Osteoblast (primary cell): ENCODE measurements around the gene CSF2. TPM values are rescaled to one million over a fixed set of nuclear protein-coding genes. Genes with fewer than 3 reads are reported as not detected.

ENCODE experiments used
- DNase-seq: peaks from one replicate; pipeline ENCODE4 v3.0.0; 2011; ENCODE audit warnings: low spot score, mixed read lengths; ENCODE audit not compliant: insufficient read length; ENCODE audit errors: missing footprints
- H2AFZ ChIP-seq: 2 replicates; pipeline ENCODE4 v1.6.0; 2011; ENCODE audit warnings: mild to moderate bottlenecking, low read length
- H3K27ac ChIP-seq: 2 replicates; pipeline ENCODE4 v1.5.1; 2011; ENCODE audit warnings: mild to moderate bottlenecking, low read depth, low read length, moderate library complexity
- H3K27me3 ChIP-seq: 2 replicates; pipeline ENCODE4 v1.6.0; 2012; ENCODE audit warnings: mild to moderate bottlenecking, control low read depth, inconsistent platforms, low read length, moderate library complexity; ENCODE audit not compliant: insufficient read depth
- H3K36me3 ChIP-seq: 2 replicates; pipeline ENCODE4 v1.5.1; 2011; ENCODE audit warnings: mild to moderate bottlenecking, low read length, control low read depth, moderate library complexity; ENCODE audit not compliant: insufficient read depth
- H3K4me1 ChIP-seq: 2 replicates; pipeline ENCODE4 v1.5.1; 2011; ENCODE audit warnings: mild to moderate bottlenecking, low read length, control low read depth, moderate library complexity; ENCODE audit not compliant: insufficient read depth
- H3K4me2 ChIP-seq: 2 replicates; pipeline ENCODE4 v1.6.0; 2011; ENCODE audit warnings: mild to moderate bottlenecking, low read length; ENCODE audit not compliant: insufficient read depth
- H3K4me3 ChIP-seq: fragments of 200-600 bp; sonication (generic); 3 replicates; pipeline ENCODE4 v1.5.1; 2012; ENCODE audit warnings: mild to moderate bottlenecking, low read length, inconsistent platforms; ENCODE audit not compliant: insufficient read depth
- H3K79me2 ChIP-seq: 2 replicates; pipeline ENCODE4 v1.6.0; 2012; ENCODE audit warnings: mild to moderate bottlenecking, low read length, control low read depth, inconsistent platforms; ENCODE audit not compliant: insufficient read depth
- H3K9me3 ChIP-seq: 2 replicates; pipeline ENCODE4 v1.5.1; 2011; ENCODE audit warnings: low read depth, low read length, control low read depth
- H4K20me1 ChIP-seq: 2 replicates; pipeline ENCODE4 v1.6.0; 2012; ENCODE audit warnings: mild to moderate bottlenecking, low read length, control low read depth; ENCODE audit not compliant: insufficient read depth
- CTCF ChIP-seq: IDR thresholded peaks from 2 replicates; pipeline ENCODE4 v1.5.1; 2011; ENCODE audit warnings: mild to moderate bottlenecking, low read depth, low read length, moderate library complexity; ENCODE audit errors: extremely low read depth
- total RNA-seq: library from RNA; depleted of rRNA; stranded (reverse); fragments of >200 nt; gene quantifications from 2 replicates; pipeline ENCODE4 v1.2.3, GENCODE V29; 2012

CSF2 gene
- total RNA-seq, 1 donor = not detected

GRCh38 chr5:132063090-132063911 is 10.3 kb upstream of the CSF2 start:
- Histone ChIP-seq H2AFZ (peak overlapping the region; percentile 46), H3K27me3 (peaks cover 2% of the 10 kb centered on the region), H3K36me3 (no peaks in the 10 kb centered on the region), H4K20me1 (peaks cover 3% of the 10 kb centered on the region), H3K79me2 (no peaks in the 10 kb centered on the region), H3K4me3 (no peak overlapping the region), H3K9me3 (no peaks in the 10 kb centered on the region), H3K27ac (no peak overlapping the region), H3K4me2 (no peak overlapping the region), H3K4me1 (no peaks in the 10 kb centered on the region)
- peak; percentile 98 for TF ChIP-seq CTCF
- peak; percentile 97 for DNase-seq

- H3K4me3 ChIP-seq = no peak overlapping the region
Measured at GRCh38 chr5:132064140-132064539, 9.4 kb upstream of the CSF2 start.

DNA sequence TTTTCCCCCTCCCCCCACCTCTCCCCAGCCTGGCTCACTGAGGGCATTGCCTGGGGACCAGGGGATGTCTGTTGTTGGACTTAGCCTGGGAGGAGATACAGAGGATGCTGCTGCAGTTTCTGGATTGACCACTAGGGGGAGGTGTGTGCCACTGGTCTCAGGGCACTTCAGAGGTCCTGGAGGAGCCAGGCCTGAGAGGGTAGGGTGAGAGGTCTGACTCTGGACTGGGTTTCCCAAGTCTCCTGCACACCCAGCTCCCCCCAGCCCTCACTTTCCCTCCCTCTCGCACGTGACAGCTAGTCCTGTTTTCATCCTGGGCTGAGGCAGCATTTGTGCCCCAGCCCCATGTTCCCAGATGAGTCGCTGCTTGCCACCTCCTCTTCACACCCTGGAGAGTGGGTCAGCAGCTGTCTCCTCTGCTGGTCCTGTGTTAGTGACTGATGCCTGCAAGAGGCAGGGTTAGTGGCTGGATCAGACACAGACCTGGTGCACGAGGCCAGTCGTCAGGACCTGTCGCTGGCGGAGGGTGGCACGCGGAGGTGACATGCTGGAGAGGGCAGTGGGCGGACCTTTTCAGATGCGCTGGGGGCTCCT is 8.8 kb upstream of the CSF2 start:
- Histone ChIP-seq H3K36me3 (no peaks in the 10 kb centered on the region), H3K9me3 (no peaks in the 10 kb centered on the region), H3K27me3 (no peaks in the 10 kb centered on the region), H3K27ac (no peak overlapping the region), H2AFZ (no peak overlapping the region), H3K4me2 (no peak overlapping the region), H3K4me3 (no peak overlapping the region), H4K20me1 (peaks cover 3% of the 10 kb centered on the region), H3K79me2 (no peaks in the 10 kb centered on the region), H3K4me1 (no peaks in the 10 kb centered on the region)
- DNase-seq = peak; percentile 97
- peak; percentile 97 for TF ChIP-seq CTCF

More at GRCh38 chr5:132064140-132064539, 9.4 kb upstream of the CSF2 start:
- Histone ChIP-seq H2AFZ (no peak overlapping the region), H3K79me2 (no peaks in the 10 kb centered on the region), H3K36me3 (no peaks in the 10 kb centered on the region), H3K27ac (no peak overlapping the region), H3K4me2 (no peak overlapping the region), H3K27me3 (no peaks in the 10 kb centered on the region), H4K20me1 (peaks cover 3% of the 10 kb centered on the region), H3K4me1 (no peaks in the 10 kb centered on the region), H3K9me3 (no peaks in the 10 kb centered on the region)
- peak; percentile 44 for DNase-seq
- no peak for TF ChIP-seq CTCF

GRCh38 chr5:132065351-132065937 is 8.1 kb upstream of the CSF2 start:
- H3K27me3 ChIP-seq = no peaks in the 10 kb centered on the region
- H4K20me1 ChIP-seq = peaks cover 3% of the 10 kb centered on the region
- peaks cover 1% of the 10 kb centered on the region for H3K4me1 ChIP-seq
- H3K4me2 ChIP-seq = no peak overlapping the region
- no peaks in the 10 kb centered on the region for H3K79me2 ChIP-seq
- H3K36me3 ChIP-seq = no peaks in the 10 kb centered on the region
- H3K4me3 ChIP-seq = no peak overlapping the region
- TF ChIP-seq CTCF = peak; percentile 78
- no peak overlapping the region for H2AFZ ChIP-seq
- no peak overlapping the region for H3K27ac ChIP-seq
- H3K9me3 ChIP-seq = no peaks in the 10 kb centered on the region
- peak; percentile 95 for DNase-seq
